PC-3 (cell line): Measurements from ENCODE around the gene GRB7. TPM values are rescaled to one million over a fixed set of nuclear protein-coding genes. Genes with fewer than 3 reads are reported as not detected.

Experiments used
- ATAC-seq: fragments of 200-7000 bp; cut with Tn5 transposase; 2 replicates; pipeline ENCODE4 v1.9.1; 2020; ENCODE audit warnings: mild to moderate bottlenecking, moderate library complexity
- BruUV-seq: library from RNA; stranded (reverse); fragments of 400-500 nt; replicated peaks from 2 replicates; lab custom pipeline; 2021; lab: Mats Ljungman, UMichigan
- CTCF ChIA-PET: fragments of 300-600 bp; sonication (Branson Sonifier 250); formaldehyde crosslinking; loops from one replicate; lab custom pipeline; 2022; ENCODE audit warnings: antibody characterized with exemption; lab: Charles Lee
- POLR2A ChIA-PET: fragments of 300-600 bp; sonication (Branson Sonifier 250); formaldehyde crosslinking; loops from one replicate; lab custom pipeline; 2022; ENCODE audit warnings: antibody characterized with exemption; ENCODE audit not compliant: unreplicated experiment; lab: Charles Lee
- DNase-seq: peaks from one replicate; pipeline ENCODE4 v3.0.0-alpha.2; 2015
- H2AFZ ChIP-seq: fragments of 300-600 bp; sonication (generic); 2 replicates; pipeline ENCODE4 v1.6.0; 2016; ENCODE audit warnings: antibody characterized with exemption, low read length
- H3F3A ChIP-seq: fragments of 300-600 bp; sonication (generic); one replicate; pipeline ENCODE4 v1.6.0; 2017; ENCODE audit warnings: antibody characterized with exemption, low read length, control low read depth, mild to moderate bottlenecking; ENCODE audit not compliant: unreplicated experiment
- H3K27ac ChIP-seq: fragments of 300-600 bp; sonication (generic); 2 replicates; pipeline ENCODE4 v1.5.1; 2016; ENCODE audit warnings: mild to moderate bottlenecking, low read length
- H3K27me3 ChIP-seq: fragments of 300-600 bp; sonication (generic); 2 replicates; pipeline ENCODE4 v1.6.1; 2016; ENCODE audit warnings: low read length, mixed read lengths
- H3K36me3 ChIP-seq: fragments of 300-600 bp; sonication (generic); 2 replicates; pipeline ENCODE4 v1.6.1; 2016; ENCODE audit warnings: low read depth, mixed run types, low read length, mixed read lengths
- H3K4me1 ChIP-seq: fragments of 300-600 bp; sonication (generic); 2 replicates; pipeline ENCODE4 v1.5.1; 2016; ENCODE audit warnings: low read length; ENCODE audit not compliant: insufficient read depth
- H3K4me2 ChIP-seq: fragments of 300-600 bp; sonication (generic); 2 replicates; pipeline ENCODE4 v1.6.0; 2016; ENCODE audit warnings: low read length
- H3K4me3 ChIP-seq: fragments of 300-600 bp; sonication (generic); 2 replicates; pipeline ENCODE4 v1.5.1; 2016; ENCODE audit warnings: mild to moderate bottlenecking, low read length, mixed read lengths
- H3K79me2 ChIP-seq: fragments of 300-600 bp; sonication (generic); 2 replicates; pipeline ENCODE4 v1.6.1; 2017; ENCODE audit warnings: low read length, mixed read lengths
- H3K9ac ChIP-seq: fragments of 300-600 bp; sonication (generic); 2 replicates; pipeline ENCODE4 v1.6.0; 2016; ENCODE audit warnings: mild to moderate bottlenecking, low read length
- H3K9me2 ChIP-seq: fragments of 300-600 bp; sonication (generic); replicated peaks from 2 replicates; pipeline ENCODE4 v1.6.1; 2016; ENCODE audit warnings: mixed run types, low read length, mixed read lengths
- H3K9me3 ChIP-seq: fragments of 300-600 bp; sonication (generic); 2 replicates; pipeline ENCODE4 v1.6.1; 2016; ENCODE audit warnings: low read length, mixed read lengths
- H4K20me1 ChIP-seq: fragments of 300-600 bp; sonication (generic); 2 replicates; pipeline ENCODE4 v1.6.1; 2016; ENCODE audit warnings: low read length, mixed read lengths
- EZH2 ChIP-seq: fragments of 300-600 bp; sonication (generic); IDR thresholded peaks from one replicate; pipeline ENCODE4 v1.6.1; 2017; ENCODE audit warnings: antibody characterized with exemption, mild to moderate bottlenecking, low read length; ENCODE audit not compliant: unreplicated experiment
- EZH2phosphoT487 ChIP-seq: fragments of 300-600 bp; sonication (generic); IDR thresholded peaks from 2 replicates; pipeline ENCODE4 v1.6.1; 2018; ENCODE audit warnings: mild to moderate bottlenecking, antibody characterized with exemption, low read length, borderline replicate concordance
- intact Hi-C: fragments of 100-400 bp; cut with micrococcal nuclease; formaldehyde crosslinking; loops from 2 replicates; pipeline ENCODE4 v1.9.0; 2023
- total RNA-seq: library from RNA; depleted of rRNA; stranded (reverse); fragments of >200 nt; gene quantifications from 2 replicates; pipeline ENCODE4 v1.2.3, GENCODE V29; 2014
- TF ChIP-seq, protein P1 (sequence below): fragments of 300-600 bp; sonication (generic); conservative IDR thresholded peaks from 2 replicates; pipeline ENCODE4 v1.5.1; 2017; ENCODE audit warnings: antibody characterized with exemption, low read depth, mild to moderate bottlenecking, low read length

The GRB7 gene
- total RNA-seq, 1 experiment from 2014 or later: 31.3 TPM

DNA sequence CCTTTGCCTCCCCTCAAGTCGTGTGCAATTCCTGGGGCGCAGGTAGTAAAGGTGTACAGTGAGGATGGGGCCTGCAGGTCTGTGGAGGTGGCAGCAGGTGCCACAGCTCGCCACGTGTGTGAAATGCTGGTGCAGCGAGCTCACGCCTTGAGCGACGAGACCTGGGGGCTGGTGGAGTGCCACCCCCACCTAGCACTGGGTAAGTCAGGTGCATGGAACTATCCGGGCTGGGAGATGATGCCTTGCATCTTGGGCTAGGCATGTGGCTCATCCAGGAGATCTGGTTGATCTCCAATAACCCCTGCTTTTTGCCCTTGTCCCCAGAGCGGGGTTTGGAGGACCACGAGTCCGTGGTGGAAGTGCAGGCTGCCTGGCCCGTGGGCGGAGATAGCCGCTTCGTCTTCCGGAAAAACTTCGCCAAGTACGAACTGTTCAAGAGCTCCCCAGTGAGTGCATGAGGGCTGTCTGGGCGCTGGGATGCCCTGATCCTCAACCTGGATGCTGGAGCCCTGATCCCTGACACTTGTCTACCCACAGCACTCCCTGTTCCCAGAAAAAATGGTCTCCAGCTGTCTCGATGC, 5.2 kb downstream of the GRB7 start:
- no peak overlapping the region for H2AFZ ChIP-seq
- ATAC-seq: no peak
- H3K4me1 ChIP-seq: peaks cover 20% of the 10 kb centered on the region
- H3K27me3 ChIP-seq: no peaks in the 10 kb centered on the region
- H4K20me1 ChIP-seq: peaks cover 5% of the 10 kb centered on the region; the same call in 1 of the 2 replicates
- no peak overlapping the region for H3K27ac ChIP-seq
- H3K4me3 ChIP-seq: no peak overlapping the region
- no TSS peak for BruUV-seq
- H3K36me3 ChIP-seq: no peaks in the 10 kb centered on the region; the same call in 1 of the 2 replicates
- TF ChIP-seq, protein P1, sequence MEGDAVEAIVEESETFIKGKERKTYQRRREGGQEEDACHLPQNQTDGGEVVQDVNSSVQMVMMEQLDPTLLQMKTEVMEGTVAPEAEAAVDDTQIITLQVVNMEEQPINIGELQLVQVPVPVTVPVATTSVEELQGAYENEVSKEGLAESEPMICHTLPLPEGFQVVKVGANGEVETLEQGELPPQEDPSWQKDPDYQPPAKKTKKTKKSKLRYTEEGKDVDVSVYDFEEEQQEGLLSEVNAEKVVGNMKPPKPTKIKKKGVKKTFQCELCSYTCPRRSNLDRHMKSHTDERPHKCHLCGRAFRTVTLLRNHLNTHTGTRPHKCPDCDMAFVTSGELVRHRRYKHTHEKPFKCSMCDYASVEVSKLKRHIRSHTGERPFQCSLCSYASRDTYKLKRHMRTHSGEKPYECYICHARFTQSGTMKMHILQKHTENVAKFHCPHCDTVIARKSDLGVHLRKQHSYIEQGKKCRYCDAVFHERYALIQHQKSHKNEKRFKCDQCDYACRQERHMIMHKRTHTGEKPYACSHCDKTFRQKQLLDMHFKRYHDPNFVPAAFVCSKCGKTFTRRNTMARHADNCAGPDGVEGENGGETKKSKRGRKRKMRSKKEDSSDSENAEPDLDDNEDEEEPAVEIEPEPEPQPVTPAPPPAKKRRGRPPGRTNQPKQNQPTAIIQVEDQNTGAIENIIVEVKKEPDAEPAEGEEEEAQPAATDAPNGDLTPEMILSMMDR: no peak
- no peak for TF ChIP-seq EZH2
- no peak for TF ChIP-seq EZH2phosphoT487
- H3F3A ChIP-seq: no peaks in the 10 kb centered on the region
- ChIA-PET POLR2A (no interaction called here), CTCF (no interaction called here)
- no peaks in the 10 kb centered on the region for H3K9me3 ChIP-seq
- H3K79me2 ChIP-seq: peaks cover 16% of the 10 kb centered on the region; the same call in 1 of the 2 replicates
- no peaks in the 10 kb centered on the region for H3K9me2 ChIP-seq
- intact Hi-C loops: no loop called here
- no peak for DNase-seq
- H3K4me2 ChIP-seq: no peak overlapping the region
- H3K9ac ChIP-seq: no peak overlapping the region

DNA sequence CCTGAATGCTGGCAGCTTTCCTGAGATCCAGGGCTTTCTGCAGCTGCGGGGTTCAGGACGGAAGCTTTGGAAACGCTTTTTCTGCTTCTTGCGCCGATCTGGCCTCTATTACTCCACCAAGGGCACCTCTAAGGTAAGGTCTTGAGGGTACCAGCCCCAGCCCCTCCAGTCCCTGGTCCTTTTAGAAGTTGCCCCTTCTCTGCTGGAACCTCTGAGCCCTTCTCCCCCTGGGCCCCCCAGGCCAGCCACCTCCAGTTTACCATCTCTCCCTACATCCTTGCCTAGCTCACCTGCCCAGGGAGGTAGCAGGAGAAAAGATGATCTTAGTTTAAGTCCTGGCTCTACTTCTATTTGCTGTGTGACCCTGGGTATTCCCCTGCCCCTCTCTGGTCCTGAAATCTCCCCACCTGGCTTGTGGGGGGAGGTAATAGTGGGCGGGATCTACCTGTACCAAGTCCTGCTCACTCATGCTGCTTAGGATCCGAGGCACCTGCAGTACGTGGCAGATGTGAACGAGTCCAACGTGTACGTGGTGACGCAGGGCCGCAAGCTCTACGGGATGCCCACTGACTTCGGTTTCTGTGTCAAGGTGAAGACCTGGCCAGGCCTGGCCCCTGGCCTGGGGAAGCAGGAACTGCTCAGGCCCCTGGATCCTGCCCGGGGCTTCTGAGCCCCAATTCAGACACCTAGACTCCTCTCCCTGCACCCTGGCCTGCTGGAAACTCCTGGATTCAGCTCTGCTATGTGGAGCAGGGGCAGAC, 6.5 kb downstream of the GRB7 start:
- no peak for ATAC-seq
- intact Hi-C loops: no loop called here
- TF ChIP-seq, protein P1: no peak
- TF ChIP-seq EZH2: no peak
- no peak for TF ChIP-seq EZH2phosphoT487
- peaks cover 5% of the 10 kb centered on the region; the same call in 1 of the 2 replicates for H4K20me1 ChIP-seq
- H3K27me3 ChIP-seq: no peaks in the 10 kb centered on the region
- POLR2A ChIA-PET: no interaction called here
- no peak overlapping the region for H3K9ac ChIP-seq
- peaks cover 20% of the 10 kb centered on the region for H3K4me1 ChIP-seq
- no peak for DNase-seq
- CTCF ChIA-PET: no interaction called here
- H3K4me2 ChIP-seq: no peak overlapping the region
- peaks cover 16% of the 10 kb centered on the region; the same call in 1 of the 2 replicates for H3K79me2 ChIP-seq
- H3K36me3 ChIP-seq: no peaks in the 10 kb centered on the region; the same call in 1 of the 2 replicates
- no peaks in the 10 kb centered on the region for H3K9me3 ChIP-seq
- no TSS peak for BruUV-seq
- no peaks in the 10 kb centered on the region for H3F3A ChIP-seq
- no peak overlapping the region for H2AFZ ChIP-seq
- no peak overlapping the region for H3K27ac ChIP-seq
- no peaks in the 10 kb centered on the region for H3K9me2 ChIP-seq
- no peak overlapping the region for H3K4me3 ChIP-seq

DNA sequence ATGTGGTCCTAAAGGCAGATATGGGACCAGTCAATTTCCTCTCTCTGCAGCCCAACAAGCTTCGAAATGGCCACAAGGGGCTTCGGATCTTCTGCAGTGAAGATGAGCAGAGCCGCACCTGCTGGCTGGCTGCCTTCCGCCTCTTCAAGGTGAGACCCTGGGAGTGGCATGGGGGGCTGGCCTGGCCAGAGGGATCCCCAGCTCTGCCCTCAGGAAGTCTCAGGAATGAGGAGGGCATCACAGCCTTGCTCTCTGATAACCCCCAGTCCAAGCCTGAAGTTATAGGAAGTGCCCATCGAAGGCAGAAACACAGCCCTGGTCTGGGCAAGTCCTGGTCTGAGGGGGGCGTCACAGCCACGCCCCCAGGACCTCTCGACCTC, 7.1 kb downstream of the GRB7 start:
- TF ChIP-seq EZH2 (no peak), EZH2phosphoT487 (no peak)
- TF ChIP-seq, protein P1: no peak
- Histone ChIP-seq H3K9me3 (no peaks in the 10 kb centered on the region), H2AFZ (no peak overlapping the region), H3K27ac (no peak overlapping the region), H4K20me1 (peaks cover 5% of the 10 kb centered on the region; the same call in 1 of the 2 replicates), H3F3A (no peaks in the 10 kb centered on the region), H3K4me3 (no peak overlapping the region), H3K27me3 (no peaks in the 10 kb centered on the region), H3K9ac (no peak overlapping the region), H3K79me2 (peaks cover 14% of the 10 kb centered on the region; the same call in 1 of the 2 replicates), H3K4me2 (no peak overlapping the region), H3K36me3 (no peaks in the 10 kb centered on the region; the same call in 1 of the 2 replicates), H3K9me2 (no peaks in the 10 kb centered on the region), H3K4me1 (peaks cover 17% of the 10 kb centered on the region)
- no TSS peak for BruUV-seq
- DNase-seq (no peak), ATAC-seq (no peak)
- intact Hi-C loops: no loop called here
- CTCF ChIA-PET: no interaction called here
- POLR2A ChIA-PET: no interaction called here
